ENCODE data around the gene GMDS. TPM values are rescaled to one million over a fixed set of nuclear protein-coding genes. Genes with fewer than 3 reads are reported as not detected.

Gene GMDS
- total RNA-seq, 2 experiments from 2014 or later, result 31.1 to 35.9 TPM

- ChIA-PET POLR2A (no interaction called here), CTCF (no interaction called here)
- DNase-seq, result no peak
- Mint-ChIP-seq H3K4me3 (no peak overlapping the region), H3K27ac (no peak overlapping the region), H3K36me3 (ENCODE audit: low read depth) (no peaks in the 10 kb centered on the region), H3K27me3 (no peaks in the 10 kb centered on the region), H3K4me1 (no peaks in the 10 kb centered on the region), H3K9me3 (no peaks in the 10 kb centered on the region)
These were observed 343.8 kb downstream of the GMDS start for GRCh38 chr6:1901556-1901955.

- H3K27ac Mint-ChIP-seq, result no peak overlapping the region
- H3K36me3 Mint-ChIP-seq (ENCODE audit: low read depth), result no peaks in the 10 kb centered on the region
- H3K9me3 Mint-ChIP-seq, result no peaks in the 10 kb centered on the region
- H3K4me1 Mint-ChIP-seq, result no peaks in the 10 kb centered on the region
- POLR2A ChIA-PET, result no interaction called here
- CTCF ChIA-PET, result no interaction called here
- no peak for DNase-seq
- H3K27me3 Mint-ChIP-seq, result no peaks in the 10 kb centered on the region
- H3K4me3 Mint-ChIP-seq, result no peak overlapping the region
These were observed 348.5 kb downstream of the GMDS start for GRCh38 chr6:1896897-1897296.

- DNase-seq, result no peak
- CTCF ChIA-PET, result no interaction called here
- H3K4me1 Mint-ChIP-seq, result no peaks in the 10 kb centered on the region
- H3K9me3 Mint-ChIP-seq, result no peaks in the 10 kb centered on the region
- H3K27ac Mint-ChIP-seq, result no peak overlapping the region
- no peak overlapping the region for H3K4me3 Mint-ChIP-seq
- POLR2A ChIA-PET, result no interaction called here
- no peaks in the 10 kb centered on the region for H3K27me3 Mint-ChIP-seq
- H3K36me3 Mint-ChIP-seq (ENCODE audit: low read depth), result no peaks in the 10 kb centered on the region
These were observed 349.7 kb downstream of the GMDS start for GRCh38 chr6:1895721-1896120.

GRCh38 chr6:1894954-1895353, 350.5 kb downstream of the GMDS start:
- Mint-ChIP-seq H3K27ac (no peak overlapping the region), H3K36me3 (ENCODE audit: low read depth) (no peaks in the 10 kb centered on the region), H3K4me3 (no peak overlapping the region), H3K9me3 (no peaks in the 10 kb centered on the region), H3K27me3 (no peaks in the 10 kb centered on the region), H3K4me1 (peaks cover 3% of the 10 kb centered on the region)
- ChIA-PET POLR2A (no interaction called here), CTCF (no interaction called here)
- no peak for DNase-seq

- POLR2A ChIA-PET, result no interaction called here
- peaks cover 3% of the 10 kb centered on the region for H3K4me1 Mint-ChIP-seq
- no peaks in the 10 kb centered on the region for H3K36me3 Mint-ChIP-seq (ENCODE audit: low read depth)
- no peak overlapping the region for H3K27ac Mint-ChIP-seq
- H3K27me3 Mint-ChIP-seq, result no peaks in the 10 kb centered on the region
- no peak for DNase-seq
- CTCF ChIA-PET, result interaction anchor here (0.9 kb wide), 1 partner anchor 8 kb away, joined by 3 read pairs; no protein-coding TSS in a partner anchor
- no peaks in the 10 kb centered on the region for H3K9me3 Mint-ChIP-seq
- no peak overlapping the region for H3K4me3 Mint-ChIP-seq
These were observed 351.8 kb downstream of the GMDS start for GRCh38 chr6:1893470-1894130.

GRCh38 chr6:1892716-1893115, 352.7 kb downstream of the GMDS start:
- Mint-ChIP-seq H3K4me3 (no peak overlapping the region), H3K4me1 (peaks cover 3% of the 10 kb centered on the region), H3K9me3 (no peaks in the 10 kb centered on the region), H3K27ac (peak overlapping the region; percentile 20), H3K27me3 (no peaks in the 10 kb centered on the region), H3K36me3 (ENCODE audit: low read depth) (no peaks in the 10 kb centered on the region)
- DNase-seq, result no peak
- ChIA-PET CTCF (interaction anchor here (0.6 to 1.0 kb wide), 2 partner anchors 21 to 1469 kb away, joined by 3 to 4 read pairs; no protein-coding TSS in a partner anchor), POLR2A (no interaction called here)

GRCh38 chr6:1890987-1891386, 354.4 kb downstream of the GMDS start:
- ChIA-PET POLR2A (no interaction called here), CTCF (no interaction called here)
- Mint-ChIP-seq H3K9me3 (no peaks in the 10 kb centered on the region), H3K27me3 (no peaks in the 10 kb centered on the region), H3K4me3 (no peak overlapping the region), H3K4me1 (peaks cover 3% of the 10 kb centered on the region), H3K27ac (no peak overlapping the region), H3K36me3 (ENCODE audit: low read depth) (no peaks in the 10 kb centered on the region)
- DNase-seq, result no peak

GRCh38 chr6:1890071-1890470, 355.3 kb downstream of the GMDS start:
- CTCF ChIA-PET, result no interaction called here
- POLR2A ChIA-PET, result no interaction called here
- no peak overlapping the region for H3K27ac Mint-ChIP-seq
- H3K4me3 Mint-ChIP-seq, result no peak overlapping the region
- no peak for DNase-seq
- peaks cover 3% of the 10 kb centered on the region for H3K4me1 Mint-ChIP-seq
- no peaks in the 10 kb centered on the region for H3K9me3 Mint-ChIP-seq
- no peaks in the 10 kb centered on the region for H3K36me3 Mint-ChIP-seq (ENCODE audit: low read depth)
- no peaks in the 10 kb centered on the region for H3K27me3 Mint-ChIP-seq

GRCh38 chr6:1885576-1886011, 359.8 kb downstream of the GMDS start:
- H3K27ac Mint-ChIP-seq, result no peak overlapping the region
- no peaks in the 10 kb centered on the region for H3K36me3 Mint-ChIP-seq (ENCODE audit: low read depth)
- POLR2A ChIA-PET, result no interaction called here
- DNase-seq, result no peak
- H3K9me3 Mint-ChIP-seq, result no peaks in the 10 kb centered on the region
- no peak overlapping the region for H3K4me3 Mint-ChIP-seq
- CTCF ChIA-PET, result interaction anchor here (1.1 kb wide), 1 partner anchor 8 kb away, joined by 3 read pairs; no protein-coding TSS in a partner anchor
- H3K27me3 Mint-ChIP-seq, result no peaks in the 10 kb centered on the region
- H3K4me1 Mint-ChIP-seq, result peaks cover 3% of the 10 kb centered on the region

- H3K36me3 Mint-ChIP-seq (ENCODE audit: low read depth), result no peaks in the 10 kb centered on the region
- ChIA-PET CTCF (no interaction called here), POLR2A (no interaction called here)
- no peaks in the 10 kb centered on the region for H3K9me3 Mint-ChIP-seq
- H3K27me3 Mint-ChIP-seq, result no peaks in the 10 kb centered on the region
- H3K4me1 Mint-ChIP-seq, result no peaks in the 10 kb centered on the region
- H3K4me3 Mint-ChIP-seq, result no peak overlapping the region
- no peak for DNase-seq
- H3K27ac Mint-ChIP-seq, result no peak overlapping the region
These were observed 361.1 kb downstream of the GMDS start for GRCh38 chr6:1884313-1884712.

- ChIA-PET CTCF (no interaction called here), POLR2A (no interaction called here)
- Mint-ChIP-seq H3K9me3 (no peaks in the 10 kb centered on the region), H3K4me1 (no peaks in the 10 kb centered on the region), H3K4me3 (no peak overlapping the region), H3K36me3 (ENCODE audit: low read depth) (no peaks in the 10 kb centered on the region), H3K27ac (no peak overlapping the region), H3K27me3 (no peaks in the 10 kb centered on the region)
- DNase-seq, result no peak
These were observed 367.1 kb downstream of the GMDS start for GRCh38 chr6:1878330-1878729.

GRCh38 chr6:1873781-1874180, 371.6 kb downstream of the GMDS start:
- H3K27me3 Mint-ChIP-seq, result no peaks in the 10 kb centered on the region

GRCh38 chr6:1872649-1873131, 372.7 kb downstream of the GMDS start:
- no peaks in the 10 kb centered on the region for H3K4me1 Mint-ChIP-seq
- DNase-seq, result no peak
- no peaks in the 10 kb centered on the region for H3K9me3 Mint-ChIP-seq
- no peaks in the 10 kb centered on the region for H3K27me3 Mint-ChIP-seq
- H3K36me3 Mint-ChIP-seq (ENCODE audit: low read depth), result no peaks in the 10 kb centered on the region
- ChIA-PET CTCF (no interaction called here), POLR2A (no interaction called here)
- H3K4me3 Mint-ChIP-seq, result no peak overlapping the region
- no peak overlapping the region for H3K27ac Mint-ChIP-seq

More at GRCh38 chr6:1873781-1874180, 371.6 kb downstream of the GMDS start:
- Mint-ChIP-seq H3K9me3 (no peaks in the 10 kb centered on the region), H3K27ac (no peak overlapping the region), H3K4me3 (no peak overlapping the region), H3K4me1 (no peaks in the 10 kb centered on the region), H3K36me3 (ENCODE audit: low read depth) (no peaks in the 10 kb centered on the region)
- ChIA-PET POLR2A (no interaction called here), CTCF (no interaction called here)
- no peak for DNase-seq

- ChIA-PET POLR2A (no interaction called here), CTCF (no interaction called here)
- H3K4me3 Mint-ChIP-seq, result no peak overlapping the region
- DNase-seq, result no peak
- H3K4me1 Mint-ChIP-seq, result no peaks in the 10 kb centered on the region
- H3K27me3 Mint-ChIP-seq, result no peaks in the 10 kb centered on the region
- no peak overlapping the region for H3K27ac Mint-ChIP-seq
- H3K36me3 Mint-ChIP-seq (ENCODE audit: low read depth), result no peaks in the 10 kb centered on the region
- H3K9me3 Mint-ChIP-seq, result no peaks in the 10 kb centered on the region
These were observed 373.6 kb downstream of the GMDS start for GRCh38 chr6:1871724-1872315.
